ENCODE results near the gene CEP112.
A peak's percentile ranks its signal among the peaks of the same experiment; 100 is the strongest.

CEP112 gene

DNA sequence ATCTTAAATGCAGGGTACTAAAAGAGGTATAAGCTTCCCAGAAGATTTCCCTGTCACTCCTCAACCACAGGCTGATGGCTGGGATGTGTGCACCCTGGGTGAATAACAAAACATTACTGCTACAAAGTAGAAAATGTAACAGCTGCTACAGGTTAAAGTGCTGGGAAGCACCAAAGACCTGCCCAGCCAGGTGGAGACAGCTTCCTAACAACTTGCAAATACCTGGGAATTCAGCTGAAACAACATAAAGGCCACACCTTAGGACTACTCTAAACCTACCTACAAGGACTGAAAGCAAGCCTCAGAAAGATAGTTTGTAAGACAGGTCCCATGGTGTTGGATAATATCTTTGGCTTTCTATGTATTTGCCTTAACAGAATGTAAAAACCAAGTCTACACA lies 118.5 kb downstream of the CEP112 start:
- DNase-seq (ENCODE audit: low spot score), result no peak

DNA sequence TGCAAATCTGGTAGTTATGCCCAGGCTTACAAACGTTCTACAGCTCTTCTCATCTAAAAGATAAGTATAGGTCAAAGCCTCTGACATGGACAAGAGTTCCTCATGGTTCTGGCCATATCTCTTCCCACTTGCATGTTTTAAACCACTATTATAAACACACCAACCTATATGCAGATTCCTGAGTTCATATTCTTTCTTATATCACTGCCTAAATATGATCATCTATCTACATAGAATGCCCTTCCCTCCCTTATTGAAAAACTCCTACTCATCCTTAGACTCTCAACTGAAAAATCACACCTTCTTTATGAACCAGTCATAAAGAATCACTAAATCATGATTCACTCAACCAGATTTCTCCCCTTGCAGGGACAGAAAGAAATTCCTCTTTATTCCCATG lies 128.2 kb downstream of the CEP112 start:
- DNase-seq (ENCODE audit: low spot score), result no peak

DNA sequence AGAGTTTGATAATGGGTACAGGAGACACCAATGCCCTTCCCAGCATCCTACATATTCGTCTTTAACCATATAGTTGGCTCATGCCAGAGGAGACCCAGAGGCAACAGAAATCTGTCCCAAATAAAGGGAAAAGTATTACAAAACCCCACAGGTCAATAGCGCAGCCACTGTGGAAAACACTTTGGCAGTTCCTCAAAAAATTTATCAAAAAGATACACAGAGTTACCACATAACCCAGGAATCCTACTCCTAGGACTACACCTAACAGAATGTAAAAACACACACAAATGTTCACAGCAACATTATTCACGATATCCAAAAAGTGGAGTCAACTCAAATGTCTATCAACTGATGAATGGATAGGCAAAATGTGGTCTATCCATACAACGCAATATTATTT lies 135.8 kb downstream of the CEP112 start:
- no peak for DNase-seq (ENCODE audit: low spot score)

DNA sequence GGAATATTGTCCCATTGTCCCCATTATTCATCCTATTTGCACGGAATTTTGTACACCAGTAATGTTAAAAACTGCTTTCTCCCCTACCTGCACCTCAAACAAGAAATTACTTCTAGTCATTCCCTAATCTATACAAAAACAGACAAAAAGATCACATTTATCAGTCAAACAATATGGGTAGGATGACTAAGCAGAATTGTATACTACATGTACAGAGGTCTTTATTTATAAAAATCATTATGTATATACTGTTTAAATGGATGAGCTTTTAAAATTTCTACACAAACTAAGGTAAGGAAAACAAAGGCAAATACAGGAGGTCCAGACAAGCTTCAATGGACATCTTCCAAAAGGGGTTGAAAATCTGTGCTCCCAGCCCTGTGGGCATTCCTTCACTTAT lies 137.7 kb downstream of the CEP112 start:
- no peak for DNase-seq (ENCODE audit: low spot score)

GRCh38 chr17:66044083-66044482 lies 147.8 kb downstream of the CEP112 start:
- DNase-seq (ENCODE audit: low spot score), result no peak

DNA sequence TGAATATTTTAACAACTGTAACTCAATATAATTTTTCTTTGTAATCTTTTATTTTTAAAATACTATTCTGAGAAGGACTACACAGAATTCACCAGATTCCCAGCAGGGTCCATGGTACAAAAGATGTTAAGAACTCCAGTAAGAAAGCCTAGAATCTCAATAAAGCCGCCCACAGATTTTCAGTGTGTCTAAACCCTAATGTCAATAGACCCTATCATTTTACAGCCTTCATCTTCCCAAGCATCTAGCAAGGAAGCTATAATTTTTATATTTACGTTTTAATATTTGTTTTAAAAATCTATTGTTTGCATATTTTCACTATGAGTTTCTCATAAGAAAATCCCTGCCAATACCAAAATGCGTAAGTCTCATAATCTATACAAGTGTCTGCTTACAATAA lies 148.5 kb downstream of the CEP112 start:
- no peak for DNase-seq (ENCODE audit: low spot score)

DNA sequence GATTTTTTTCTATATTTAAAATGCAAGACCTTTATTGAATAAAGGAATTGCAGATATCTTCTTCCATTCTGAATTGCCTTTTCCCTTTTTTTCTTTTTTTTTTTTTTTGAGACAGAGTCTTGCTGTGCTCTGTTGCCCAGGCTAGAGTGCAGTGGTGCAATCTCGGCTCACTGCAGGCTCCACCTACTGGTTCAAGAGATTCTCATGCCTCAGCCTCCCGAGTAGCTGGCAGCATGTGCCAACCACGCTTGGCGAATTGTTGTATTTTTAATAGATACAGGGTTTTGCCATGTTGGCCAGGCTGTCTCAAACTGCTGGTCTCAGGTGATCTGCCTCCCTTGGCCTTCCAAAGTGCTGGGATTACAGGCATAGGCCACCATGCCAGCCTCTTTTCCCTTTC lies 151.5 kb downstream of the CEP112 start:
- no peak for DNase-seq (ENCODE audit: low spot score)

DNA sequence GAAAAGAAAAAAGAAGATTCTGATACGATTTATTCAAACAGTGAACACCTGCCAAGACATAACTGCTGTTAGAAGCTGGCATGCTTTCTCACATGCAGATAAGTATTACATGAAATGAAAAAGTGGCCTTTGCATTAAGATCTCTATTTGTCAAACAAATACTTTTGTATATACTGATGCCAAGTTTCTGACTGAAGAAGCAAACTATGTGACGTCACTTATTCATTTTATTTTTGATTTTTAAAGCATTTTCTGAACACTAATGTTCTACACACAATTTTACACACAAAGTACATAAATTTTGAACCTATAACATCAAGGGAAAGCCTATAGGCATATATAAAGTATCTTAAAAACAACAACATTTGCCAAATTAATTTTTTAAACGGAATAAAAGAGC lies 153.8 kb downstream of the CEP112 start:
- DNase-seq (ENCODE audit: low spot score), result no peak

GRCh38 chr17:66037221-66037620 lies 154.7 kb downstream of the CEP112 start:
- no peak for DNase-seq (ENCODE audit: low spot score)

- DNase-seq (ENCODE audit: low spot score), result no peak
Observed at GRCh38 chr17:66032082-66032712, 159.7 kb downstream of the CEP112 start.

GRCh38 chr17:66025551-66025950 lies 166.4 kb downstream of the CEP112 start:
- DNase-seq (ENCODE audit: low spot score), result no peak

GRCh38 chr17:66021757-66022156 lies 170.2 kb downstream of the CEP112 start:
- no peak for DNase-seq (ENCODE audit: low spot score)

DNA sequence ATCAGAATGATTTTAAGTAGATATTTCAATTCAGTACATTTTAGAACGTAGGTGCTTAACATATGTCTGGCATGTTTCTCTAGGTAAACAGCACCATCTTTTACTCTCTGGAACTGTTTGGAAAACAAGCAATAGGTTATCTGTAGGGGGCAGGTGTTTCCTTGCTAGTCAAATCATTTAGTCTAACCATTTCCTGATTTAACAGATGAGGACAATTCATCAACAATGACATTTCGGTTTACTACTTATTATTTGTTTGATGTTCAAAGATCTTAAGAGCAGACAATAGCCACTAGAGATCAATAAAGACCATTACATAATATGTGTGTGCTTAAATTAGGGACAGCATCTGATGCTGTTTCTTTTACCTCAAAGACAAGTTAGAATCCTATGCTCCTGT lies 173.1 kb downstream of the CEP112 start:
- no peak for DNase-seq (ENCODE audit: low spot score)

DNA sequence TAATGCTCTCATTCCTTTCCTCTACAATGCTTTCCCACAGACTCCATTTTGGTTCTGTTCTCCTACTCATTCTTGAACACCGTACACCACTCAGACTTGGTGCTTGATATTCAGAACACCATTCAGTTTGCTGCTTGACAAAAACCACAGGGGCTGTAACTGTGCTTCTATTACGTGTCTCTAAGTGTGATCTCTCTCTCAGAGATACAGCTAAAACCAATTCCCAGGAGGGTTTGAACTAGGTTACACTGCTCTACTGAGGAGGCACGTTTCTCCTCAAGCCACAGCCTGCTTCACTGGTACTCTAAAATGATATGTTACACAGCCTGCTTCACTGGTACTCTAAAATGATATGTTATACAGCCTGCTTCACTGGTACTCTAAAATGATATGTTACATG lies 175.7 kb downstream of the CEP112 start:
- DNase-seq (ENCODE audit: low spot score), result no peak

GRCh38 chr17:66008680-66009079 lies 183.3 kb downstream of the CEP112 start:
- DNase-seq (ENCODE audit: low spot score), result no peak

DNA sequence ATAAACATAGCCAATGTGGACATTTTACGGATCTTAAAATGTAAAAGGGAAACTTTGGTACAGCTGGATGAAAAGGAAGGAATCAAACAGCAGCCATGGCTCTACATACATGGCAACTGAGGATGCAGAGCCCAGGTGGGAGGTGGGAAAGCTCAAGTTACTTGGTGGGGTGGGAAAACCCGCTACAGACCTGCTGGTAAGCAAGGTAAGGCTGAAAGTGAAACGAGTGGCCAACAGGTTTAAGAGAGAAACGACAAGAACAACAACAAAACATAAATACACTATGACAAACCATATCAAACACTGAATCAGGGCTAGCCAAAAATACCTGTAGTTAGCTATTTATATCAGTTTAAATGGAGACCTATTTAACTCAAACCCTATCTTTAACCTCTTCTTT lies 185.3 kb downstream of the CEP112 start:
- no peak for DNase-seq (ENCODE audit: low spot score)

DNA sequence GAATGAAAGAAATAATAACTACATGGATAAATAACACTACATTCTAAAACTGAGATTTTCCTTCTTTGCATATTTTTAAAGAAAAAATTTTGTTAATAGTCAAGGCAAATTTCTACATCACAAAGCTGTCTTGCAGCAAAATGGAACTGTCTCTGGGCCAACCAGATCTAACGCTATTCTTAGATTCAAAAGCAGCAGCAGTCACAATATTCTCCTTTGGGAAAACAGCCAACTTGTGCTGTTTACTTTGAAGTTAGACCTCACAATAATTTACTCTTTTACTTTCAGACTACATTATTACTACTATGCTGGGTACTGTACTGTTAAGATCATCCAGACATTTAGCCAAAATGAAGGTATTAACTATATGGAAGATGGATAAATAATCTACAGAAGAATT lies 189.1 kb downstream of the CEP112 start:
- DNase-seq (ENCODE audit: low spot score), result no peak

- no peak for DNase-seq (ENCODE audit: low spot score)
Observed at GRCh38 chr17:66002063-66002585, 189.8 kb downstream of the CEP112 start.

GRCh38 chr17:66000216-66000615 lies 191.7 kb downstream of the CEP112 start:
- no peak for DNase-seq (ENCODE audit: low spot score)

- no peak for DNase-seq (ENCODE audit: low spot score)
Observed at GRCh38 chr17:65998675-65999074, 193.3 kb downstream of the CEP112 start.

DNA sequence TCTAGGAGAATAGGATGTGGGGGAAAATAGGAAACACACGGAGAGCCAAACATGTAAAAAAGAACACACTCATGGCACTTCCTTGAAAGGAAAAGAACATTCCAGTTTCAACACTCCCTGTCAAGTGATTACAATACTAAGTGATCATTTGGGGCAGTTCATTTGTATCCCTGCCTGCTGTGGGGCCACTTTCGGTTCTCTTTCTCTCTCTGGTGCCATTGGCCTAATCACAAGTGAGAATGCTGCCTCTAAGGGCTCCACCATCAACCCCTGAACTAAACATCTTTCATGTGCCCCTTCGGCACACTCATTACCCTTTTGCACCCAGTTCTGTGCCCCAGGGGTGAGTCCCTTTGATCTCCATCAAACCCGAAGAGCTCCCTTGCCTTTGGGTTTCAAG lies 197.3 kb downstream of the CEP112 start:
- DNase-seq (ENCODE audit: low spot score), result no peak

- DNase-seq (ENCODE audit: low spot score), result no peak
Observed at GRCh38 chr17:65994114-65994513, 197.8 kb downstream of the CEP112 start.

- no peak for DNase-seq (ENCODE audit: low spot score)
Observed at GRCh38 chr17:65990593-65990992, 201.3 kb downstream of the CEP112 start.

DNA sequence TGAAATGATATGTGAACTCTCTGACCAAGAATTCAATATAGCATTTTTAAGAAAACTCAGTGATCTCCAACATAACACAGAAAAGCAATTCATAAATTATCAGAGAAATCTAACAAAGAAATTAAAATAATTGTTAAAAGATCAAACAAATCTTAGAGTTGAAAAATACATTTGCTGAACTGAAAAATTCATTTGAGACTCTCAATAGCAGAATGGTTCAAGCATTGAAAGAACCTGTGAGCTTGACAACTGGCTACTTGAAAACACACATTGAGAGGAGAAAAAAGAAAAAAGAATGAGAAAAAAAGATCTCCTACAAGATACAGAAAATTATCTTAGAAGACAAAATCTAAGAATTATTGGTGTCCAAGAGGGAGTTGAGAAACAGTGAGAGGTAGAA lies 203.5 kb downstream of the CEP112 start:
- DNase-seq (ENCODE audit: low spot score), result no peak

- peak; percentile 12 for DNase-seq (ENCODE audit: low spot score)
Observed at GRCh38 chr17:65987988-65988387, 203.9 kb downstream of the CEP112 start.
